Caco-2 (cell line): ENCODE data around the gene MYO15A. TPM values are rescaled to one million over a fixed set of nuclear protein-coding genes. Genes with fewer than 3 reads are reported as not detected.

Experiments
- BruUV-seq: library from RNA; stranded (reverse); fragments of 400-500 nt; replicated peaks from 2 replicates; lab custom pipeline; 2021; lab: Mats Ljungman, UMichigan
- CTCF ChIA-PET: fragments of 300-600 bp; sonication (Branson Sonifier 250); formaldehyde crosslinking; loops from one replicate; lab custom pipeline; 2022; ENCODE audit warnings: antibody characterized with exemption; lab: Charles Lee
- POLR2A ChIA-PET: fragments of 300-600 bp; sonication (Branson Sonifier 250); formaldehyde crosslinking; loops from one replicate; lab custom pipeline; 2022; ENCODE audit warnings: antibody characterized with exemption; lab: Charles Lee
- DNase-seq, 2 experiments: peaks; one replicate each; pipeline versions ENCODE4 v3.0.0 to v3.0.0-alpha.2; 2020 to 2022
- H3K27me3 ChIP-seq: replicated peaks from 2 replicates; pipeline ENCODE4 v1.6.0; 2011; ENCODE audit warnings: low read length; ENCODE audit not compliant: control insufficient read depth, insufficient read depth
- H3K36me3 ChIP-seq: 2 replicates; pipeline ENCODE4 v1.5.1; 2011; ENCODE audit warnings: low read length; ENCODE audit not compliant: control insufficient read depth, insufficient read depth
- H3K4me1 ChIP-seq: fragments of 250-450 bp; sonication (Bioruptor Pico); 2 replicates; pipeline ENCODE4 v1.5.1; 2020; ENCODE audit warnings: mild to moderate bottlenecking
- H3K4me3 ChIP-seq: 2 replicates; pipeline ENCODE4 v1.5.1; 2011; ENCODE audit warnings: low read depth, mild to moderate bottlenecking, control low read depth, low read length
- H3K9me3 ChIP-seq: fragments of 250-450 bp; sonication (Bioruptor Pico); 2 replicates; pipeline ENCODE4 v1.5.1; 2020; ENCODE audit warnings: mild to moderate bottlenecking, moderate library complexity
- H3K27ac Mint-ChIP-seq: one replicate; pipeline ENCODE4 v1.8.0; 2022; ENCODE audit warnings: mixed read lengths; ENCODE audit not compliant: unreplicated experiment
- H3K27me3 Mint-ChIP-seq: one replicate; pipeline ENCODE4 v1.8.0; 2022; ENCODE audit warnings: mixed read lengths; ENCODE audit not compliant: insufficient read depth, unreplicated experiment
- H3K36me3 Mint-ChIP-seq: one replicate; pipeline ENCODE4 v1.8.0; 2022; ENCODE audit warnings: mild to moderate bottlenecking, mixed read lengths; ENCODE audit not compliant: insufficient read depth, unreplicated experiment
- H3K4me1 Mint-ChIP-seq: one replicate; pipeline ENCODE4 v1.8.0; 2022; ENCODE audit warnings: low read depth, mixed read lengths; ENCODE audit not compliant: unreplicated experiment
- H3K4me3 Mint-ChIP-seq: one replicate; pipeline ENCODE4 v1.8.0; 2022; ENCODE audit warnings: mild to moderate bottlenecking, moderate library complexity, mixed read lengths; ENCODE audit not compliant: unreplicated experiment
- H3K9me3 Mint-ChIP-seq: one replicate; pipeline ENCODE4 v1.8.0; 2022; ENCODE audit warnings: mixed read lengths; ENCODE audit not compliant: unreplicated experiment
- CTCF ChIP-seq, 2 experiments: fragments of 200-600 bp in 1 of 2; IDR thresholded peaks; 1 replicate in 1 of 2; 2 replicates in 1 of 2; pipeline versions ENCODE4 v1.5.1 to v1.8.0; 2011 to 2022; ENCODE audit warnings: antibody characterized with exemption in 1 of 2, control low read depth in 1 of 2, inconsistent platforms in 1 of 2, low read depth in 1 of 2, low read length in 1 of 2, mild to moderate bottlenecking in 1 of 2, moderate library complexity in 1 of 2; ENCODE audit not compliant: insufficient read depth in 1 of 2, severe bottlenecking in 1 of 2, unreplicated experiment in 1 of 2
- intact Hi-C: fragments of 100-400 bp; cut with micrococcal nuclease; formaldehyde crosslinking; loops from one replicate; pipeline ENCODE4 v1.10.0; 2022; ENCODE audit not compliant: unreplicated experiment
- total RNA-seq: library from RNA; stranded (reverse); gene quantifications from 2 replicates; pipeline ENCODE4 v1.2.3, GENCODE V29; 2022

Gene MYO15A
- total RNA-seq, 1 experiment from 2014 or later: not detected

GRCh38 chr17:18205861-18206260, 97.3 kb downstream of the MYO15A start:
- Histone ChIP-seq H3K9me3 (no peaks in the 10 kb centered on the region), H3K36me3 (peaks cover 5% of the 10 kb centered on the region), H3K4me3 (no peak overlapping the region), H3K4me1 (peaks cover 19% of the 10 kb centered on the region), H3K27me3 (no peaks in the 10 kb centered on the region)
- Mint-ChIP-seq H3K4me1 (peaks cover 7% of the 10 kb centered on the region), H3K36me3 (peaks cover 74% of the 10 kb centered on the region), H3K9me3 (no peaks in the 10 kb centered on the region), H3K27me3 (no peaks in the 10 kb centered on the region), H3K4me3 (no peak overlapping the region), H3K27ac (no peak overlapping the region)
- intact Hi-C loops: no loop called here
- DNase-seq: no peak
- TF ChIP-seq CTCF (IDR thresholded peaks at IDR 0.05; ENCODE audit: insufficient read depth in 1 of 2, low read depth in 1 of 2, low read length in 1 of 2, severe bottlenecking in 1 of 2, unreplicated experiment in 1 of 2): no peak
- no TSS peak for BruUV-seq
- ChIA-PET POLR2A (no interaction called here), CTCF (no interaction called here)

- Histone ChIP-seq H3K27me3 (no peaks in the 10 kb centered on the region), H3K9me3 (no peaks in the 10 kb centered on the region), H3K4me1 (peaks cover 19% of the 10 kb centered on the region), H3K4me3 (no peak overlapping the region), H3K36me3 (peaks cover 5% of the 10 kb centered on the region)
- Mint-ChIP-seq H3K9me3 (no peaks in the 10 kb centered on the region), H3K36me3 (peaks cover 71% of the 10 kb centered on the region), H3K27ac (no peak overlapping the region), H3K4me1 (peaks cover 7% of the 10 kb centered on the region), H3K27me3 (no peaks in the 10 kb centered on the region), H3K4me3 (no peak overlapping the region)
- TF ChIP-seq CTCF (IDR thresholded peaks at IDR 0.05; ENCODE audit: insufficient read depth in 1 of 2, low read depth in 1 of 2, low read length in 1 of 2, severe bottlenecking in 1 of 2, unreplicated experiment in 1 of 2): no peak
- no TSS peak for BruUV-seq
- no peak for DNase-seq
- ChIA-PET POLR2A (no interaction called here), CTCF (no interaction called here)
- intact Hi-C loops: no loop called here
These were observed 98.4 kb downstream of the MYO15A start for GRCh38 chr17:18206962-18207361.

- H3K9me3 Mint-ChIP-seq: no peaks in the 10 kb centered on the region
- H3K27ac Mint-ChIP-seq: no peak overlapping the region
- DNase-seq: no peak
- H3K4me1 Mint-ChIP-seq: peaks cover 7% of the 10 kb centered on the region
- no peaks in the 10 kb centered on the region for H3K27me3 ChIP-seq
- peaks cover 5% of the 10 kb centered on the region for H3K36me3 ChIP-seq
- ChIA-PET CTCF (no interaction called here), POLR2A (no interaction called here)
- H3K9me3 ChIP-seq: no peaks in the 10 kb centered on the region
- H3K27me3 Mint-ChIP-seq: no peaks in the 10 kb centered on the region
- no peak overlapping the region for H3K4me3 ChIP-seq
- no peak for TF ChIP-seq CTCF (IDR thresholded peaks at IDR 0.05; ENCODE audit: insufficient read depth in 1 of 2, low read depth in 1 of 2, low read length in 1 of 2, severe bottlenecking in 1 of 2, unreplicated experiment in 1 of 2)
- intact Hi-C loops: no loop called here
- peaks cover 9% of the 10 kb centered on the region for H3K4me1 ChIP-seq
- H3K36me3 Mint-ChIP-seq: peaks cover 61% of the 10 kb centered on the region
- no peak overlapping the region for H3K4me3 Mint-ChIP-seq
- no TSS peak for BruUV-seq
These were observed 99.5 kb downstream of the MYO15A start for GRCh38 chr17:18208092-18208491.
